ENCODE results near the gene OR51E2. TPM values are rescaled to one million over a fixed set of nuclear protein-coding genes. Genes with fewer than 3 reads are reported as not detected.

The OR51E2 gene
- total RNA-seq, 1 experiment from 2014 or later: not detected

DNA sequence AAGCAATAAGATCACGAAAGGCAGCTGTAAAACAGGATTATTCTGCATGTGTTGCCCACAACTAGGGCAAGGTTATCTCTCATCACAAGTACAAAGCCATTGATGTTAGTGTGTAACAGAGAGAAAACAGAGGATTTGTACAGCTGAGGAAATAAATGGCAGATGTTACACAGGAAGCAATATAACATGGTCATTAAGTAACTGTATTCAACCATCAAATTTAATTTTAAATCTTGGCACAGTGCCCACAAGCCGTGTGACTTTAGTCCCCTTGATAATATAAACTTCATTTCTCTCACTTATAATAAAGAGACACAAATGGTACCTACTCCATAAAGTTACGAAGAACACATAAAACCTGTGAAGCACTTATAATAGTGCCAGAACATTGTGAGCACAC lies 17.3 kb downstream of the OR51E2 start:
- H3K27ac Mint-ChIP-seq: no peak overlapping the region
- Histone ChIP-seq H2BK120ac (ENCODE audit: low read depth, low read length, poor library complexity, severe bottlenecking) (no peak overlapping the region), H4K8ac (replicated peaks; ENCODE audit: insufficient read length, low read depth, low read length) (no peak overlapping the region), H3K4ac (ENCODE audit: low read depth, low read length) (no peak overlapping the region), H3K23ac (ENCODE audit: insufficient read length, low read depth, low read length) (no peak overlapping the region), H3K23me2 (ENCODE audit: insufficient read length, low read depth, low read length, poor library complexity, severe bottlenecking) (no peaks in the 10 kb centered on the region), H3K79me1 (ENCODE audit: insufficient read depth, low read depth, low read length, poor library complexity, severe bottlenecking) (no peaks in the 10 kb centered on the region), H3K56ac (ENCODE audit: insufficient read length, low read depth, low read length) (no peak overlapping the region), H4K91ac (ENCODE audit: insufficient read length, low read depth, low read length) (no peak overlapping the region), H3K14ac (ENCODE audit: insufficient read depth, low read length) (no peak overlapping the region), H3K27me3 (ENCODE audit: insufficient read depth, low read length) (no peaks in the 10 kb centered on the region), H2BK12ac (ENCODE audit: insufficient read length, low read depth, low read length) (no peak overlapping the region), H2AFZ (ENCODE audit: low read length) (no peak overlapping the region), H3K9ac (ENCODE audit: extremely low read depth, insufficient read length, low read length) (no peak overlapping the region), H2BK20ac (ENCODE audit: low read depth, low read length, poor library complexity, severe bottlenecking) (no peak overlapping the region), H3K4me2 (ENCODE audit: insufficient read depth, insufficient read length, low read length) (no peak overlapping the region), H4K20me1 (ENCODE audit: control insufficient read depth, insufficient read depth, insufficient read length) (no peaks in the 10 kb centered on the region), H4K5ac (ENCODE audit: insufficient read length, low read depth, low read length) (no peak overlapping the region), H3T11ph (ENCODE audit: low read length) (no peak overlapping the region), H3K9me3 (ENCODE audit: control insufficient read depth, low read depth, low read length) (no peaks in the 10 kb centered on the region), H3K18ac (ENCODE audit: insufficient read length, low read depth, low read length) (no peak overlapping the region), H3K79me2 (ENCODE audit: insufficient read depth, low read length) (no peaks in the 10 kb centered on the region), H3K4me1 (ENCODE audit: insufficient read depth, low read length) (no peaks in the 10 kb centered on the region), H2BK5ac (ENCODE audit: insufficient read length, low read length) (no peak overlapping the region), H2AK5ac (ENCODE audit: insufficient read length, low read length) (no peak overlapping the region), H2BK15ac (ENCODE audit: low read depth, low read length) (no peak overlapping the region), H3K27ac (ENCODE audit: insufficient read length, low read depth, low read length) (no peak overlapping the region)
- H3K4me1 Mint-ChIP-seq: no peaks in the 10 kb centered on the region
- H3K27me3 Mint-ChIP-seq (ENCODE audit: low read depth): no peaks in the 10 kb centered on the region
- no CpG with 5 or more reads among the region's 3 CpGs for WGBS (ENCODE audit: extremely low coverage, insufficient read length, low lambda C conversion rate)
- no peaks in the 10 kb centered on the region for H3K36me3 Mint-ChIP-seq (ENCODE audit: insufficient read depth in 1 of 3, low read depth in 3 of 3)
- H3K4me3 Mint-ChIP-seq: no peak overlapping the region
- TF ChIP-seq CTCF (conservative IDR thresholded peaks at IDR 0.05): no peak
- no peaks in the 10 kb centered on the region; a peak in 1 of 5 replicates for H3K9me3 Mint-ChIP-seq
- no peak for DNase-seq
